GM21515 (cell line): Measurements from ENCODE around the gene SLC45A3.

Experiments
- ATAC-seq: cut with Tn5 transposase; IDR thresholded peaks from one replicate; pipeline ENCODE4 v1.9.1; 2021; ENCODE audit not compliant: unreplicated experiment

The SLC45A3 gene

DNA sequence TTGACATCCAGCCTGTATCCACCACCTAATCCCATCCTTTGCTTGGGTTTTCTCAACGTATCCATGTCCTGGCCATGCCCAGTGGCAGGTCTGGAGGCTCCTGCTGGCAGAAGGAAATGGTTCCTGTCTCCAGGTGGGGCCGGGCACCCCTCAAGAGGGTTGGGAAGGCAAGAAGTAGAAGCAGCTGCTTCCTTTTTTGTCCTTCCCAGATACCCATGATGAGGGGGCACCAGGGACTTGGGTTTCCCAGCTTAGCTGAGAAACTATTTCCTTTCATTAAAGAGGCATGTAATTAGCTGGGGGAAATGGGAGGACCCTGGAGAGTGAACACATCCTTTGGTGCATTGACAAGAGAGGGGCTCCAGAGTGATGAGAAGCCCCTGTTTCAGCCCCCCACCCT is 21.1 kb upstream of the SLC45A3 start:
- ATAC-seq, result no peak

DNA sequence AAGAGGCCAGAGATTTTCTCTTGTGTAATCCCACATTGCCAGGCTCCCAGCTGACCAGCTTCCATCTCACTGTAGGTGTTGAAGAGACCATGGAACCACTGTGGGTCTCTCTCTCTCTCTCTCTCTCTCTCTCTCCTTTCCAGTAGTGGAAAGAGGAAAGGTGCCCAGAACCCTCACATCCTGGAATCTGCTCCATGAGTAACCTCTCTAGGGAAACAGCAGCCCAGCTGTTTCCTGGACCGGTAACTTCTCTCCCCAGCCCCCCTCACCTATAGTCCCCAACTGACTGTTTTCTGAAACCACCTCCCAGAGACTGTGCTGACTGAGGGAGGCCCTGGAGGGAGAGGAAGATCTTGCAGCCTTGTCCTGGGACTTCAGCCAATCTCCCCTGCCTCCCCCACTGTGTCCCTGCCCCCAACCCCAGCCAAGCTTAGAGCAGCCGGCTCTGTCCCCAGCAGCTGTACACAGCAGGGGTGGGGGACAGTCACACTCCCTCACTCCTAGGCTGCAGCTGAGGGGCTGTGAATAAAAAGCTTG is 20.6 kb upstream of the SLC45A3 start:
- no peak for ATAC-seq

DNA sequence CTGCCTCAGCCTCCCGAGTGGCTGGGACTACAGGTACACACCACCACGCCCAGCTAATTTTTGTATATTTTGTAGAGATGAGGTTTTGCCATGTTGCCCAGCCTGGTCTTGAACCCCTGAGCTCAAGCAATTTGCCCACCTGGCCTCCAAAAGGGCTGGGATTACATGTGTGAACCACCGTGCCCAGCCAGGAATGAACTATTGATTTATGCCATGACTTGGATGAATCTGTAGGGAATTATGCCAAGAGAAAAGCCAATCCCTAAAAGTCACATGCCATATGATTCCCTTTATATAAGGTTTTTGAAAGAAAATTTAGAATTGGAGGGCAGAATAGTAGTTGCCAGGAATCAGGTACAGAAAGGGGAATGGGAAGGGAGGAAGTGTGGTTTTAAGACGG is 19.1 kb upstream of the SLC45A3 start:
- no peak for ATAC-seq

DNA sequence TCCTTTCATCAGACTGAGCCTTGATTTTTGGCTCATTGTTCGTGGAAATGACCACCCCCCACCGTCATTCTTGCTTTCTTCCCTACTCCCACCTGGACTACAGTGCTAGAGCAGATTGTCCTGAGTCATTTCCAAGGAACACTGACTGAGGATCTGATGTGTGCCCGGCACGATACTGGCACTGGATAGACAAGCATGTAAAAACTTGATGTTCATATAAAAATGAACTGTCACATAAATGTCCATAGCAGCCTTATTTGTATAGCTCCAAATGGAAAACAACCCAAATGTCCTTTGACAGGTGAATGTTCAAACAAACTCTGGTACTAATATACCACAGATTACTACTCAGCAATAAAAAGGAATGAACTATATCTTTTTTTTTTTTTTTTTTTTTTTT is 18.6 kb upstream of the SLC45A3 start:
- no peak for ATAC-seq

DNA sequence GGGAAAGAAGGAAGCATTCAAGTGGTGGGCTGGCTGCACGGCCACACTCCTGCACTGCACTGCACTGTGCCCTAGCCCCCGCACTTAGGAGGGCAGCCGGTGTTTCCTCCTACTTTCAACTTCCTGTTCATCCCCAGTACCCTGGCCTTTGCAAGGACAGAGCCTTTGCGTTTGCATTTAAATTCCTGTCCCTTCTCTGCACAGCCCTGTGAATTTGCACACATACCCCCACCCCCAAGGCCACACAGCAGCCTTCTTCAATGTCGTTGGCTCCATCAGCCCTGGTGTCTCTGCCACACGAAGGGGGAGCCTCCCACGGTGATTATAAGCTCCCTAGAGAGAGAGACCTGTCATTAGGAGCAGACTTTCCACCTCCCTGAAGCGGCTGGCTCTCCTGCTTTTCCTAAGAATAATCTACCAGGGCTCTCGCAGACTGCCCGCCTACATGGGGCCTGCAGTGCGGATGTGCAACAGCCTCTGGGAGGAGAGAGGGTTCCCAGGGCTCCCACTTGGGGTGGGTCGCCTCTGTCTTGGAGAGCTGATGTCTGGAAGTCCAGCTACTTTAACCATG is 13.2 kb upstream of the SLC45A3 start:
- no peak for ATAC-seq

DNA sequence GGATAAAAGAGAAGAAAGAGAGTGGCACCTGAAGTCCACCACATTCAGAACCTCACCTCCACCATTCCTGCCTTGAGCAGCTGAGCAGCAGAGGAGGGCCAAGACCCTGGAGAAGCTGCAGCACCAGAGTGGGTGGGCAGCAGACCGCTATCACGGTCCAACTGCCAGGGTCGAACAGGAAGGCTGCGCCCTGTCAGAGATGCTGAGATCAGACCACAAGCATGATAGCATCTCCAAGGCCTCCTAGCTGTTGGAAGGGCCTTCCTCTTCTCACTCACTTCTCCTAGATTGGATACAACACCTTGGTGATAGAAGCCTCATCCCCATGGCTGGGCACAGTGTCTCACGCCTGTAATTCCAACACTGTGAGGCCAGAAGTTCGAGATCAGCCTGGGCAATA is 12.1 kb upstream of the SLC45A3 start:
- ATAC-seq, result no peak

DNA sequence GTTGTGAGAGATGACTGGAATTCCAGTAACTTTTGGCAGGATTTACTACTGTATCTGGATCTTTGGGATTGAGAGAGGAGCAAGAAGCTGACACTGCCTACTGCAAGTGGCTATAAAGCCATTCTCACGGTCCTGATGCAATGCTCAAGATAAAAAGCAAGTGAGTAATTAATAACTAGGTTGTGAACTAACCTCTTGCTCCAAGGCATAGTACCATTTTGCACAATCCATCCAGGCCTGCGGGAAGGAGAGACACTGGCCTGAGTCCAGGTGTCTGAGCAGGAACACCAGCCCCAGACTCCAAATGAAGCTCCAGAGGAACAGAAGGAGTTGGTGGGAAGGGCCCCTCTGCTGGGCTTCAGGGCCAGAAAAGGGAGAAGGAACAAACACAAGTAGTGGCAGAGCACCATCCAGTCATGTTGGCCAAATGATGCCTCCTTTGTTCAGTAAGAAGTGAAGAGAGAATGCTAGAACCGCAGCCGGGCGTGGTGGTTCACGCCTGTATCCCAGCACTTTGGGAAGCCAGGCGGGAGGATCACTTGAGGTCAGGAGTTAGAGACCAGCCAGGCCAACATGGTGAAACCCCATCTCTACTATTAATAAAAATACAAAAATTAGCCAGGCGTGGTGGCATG is 9.9 kb upstream of the SLC45A3 start:
- no peak for ATAC-seq

DNA sequence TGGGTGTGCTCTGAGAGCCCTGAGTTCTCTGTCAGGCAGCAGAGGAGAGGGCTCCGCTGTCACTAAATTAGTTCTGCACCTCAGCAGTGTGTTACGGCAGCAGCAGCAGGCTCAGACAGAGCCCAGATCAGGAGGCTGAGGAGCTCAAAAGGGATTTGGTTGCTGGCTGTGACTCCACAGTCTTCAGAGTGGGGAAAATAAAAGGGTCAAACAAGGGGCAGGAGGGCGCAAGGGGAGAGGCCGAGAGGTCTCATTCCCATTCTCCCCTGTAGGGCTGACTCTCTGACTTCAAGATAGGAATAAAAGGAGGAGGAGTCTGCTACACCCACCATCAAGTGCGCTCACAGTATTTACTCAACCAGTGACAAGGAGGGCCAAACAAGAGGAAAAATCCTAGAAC is 9.2 kb upstream of the SLC45A3 start:
- no peak for ATAC-seq

DNA sequence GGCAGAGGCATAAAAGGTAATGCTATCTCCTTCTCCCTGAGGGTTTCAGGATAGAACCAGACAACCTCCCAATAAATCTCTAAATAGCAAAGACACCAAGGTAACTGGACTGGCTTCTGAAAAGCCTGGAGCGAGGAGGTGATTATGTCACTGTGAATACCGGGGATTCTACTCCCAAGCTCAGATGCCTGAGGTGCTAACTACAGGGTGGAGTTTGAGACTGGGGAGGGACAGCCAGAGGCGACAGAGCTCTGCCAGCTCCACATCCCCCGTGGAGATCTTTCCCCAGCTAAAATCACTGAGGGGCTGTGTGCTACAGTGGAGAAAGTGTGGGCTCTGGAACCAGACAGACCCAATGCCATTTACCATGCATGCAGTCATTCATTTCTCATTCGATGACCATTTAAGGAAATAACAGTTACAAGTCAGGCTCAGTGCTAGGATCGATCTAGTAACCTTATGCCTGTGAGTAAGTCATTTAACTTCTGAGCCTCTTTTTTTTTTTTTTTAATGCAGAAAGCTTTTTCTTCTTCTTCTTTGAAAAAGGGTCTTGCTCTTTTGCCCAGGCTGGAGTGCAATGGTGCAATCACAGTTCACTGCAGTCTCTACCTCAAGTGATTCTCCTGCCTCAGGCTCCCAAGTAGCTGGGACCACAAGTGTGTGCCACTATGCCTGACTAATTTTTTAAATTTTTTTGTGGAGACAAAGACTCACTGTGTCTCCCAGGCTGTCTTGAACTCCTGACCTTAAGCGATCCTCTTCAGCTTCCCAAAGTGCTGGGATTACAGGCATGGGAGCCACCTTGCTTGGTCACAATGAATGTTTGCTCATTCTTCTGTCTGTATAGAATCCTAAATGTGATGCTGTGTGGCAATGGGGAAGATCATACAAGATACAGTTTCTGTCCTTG is 8.1 kb upstream of the SLC45A3 start:
- ATAC-seq, result no peak

DNA sequence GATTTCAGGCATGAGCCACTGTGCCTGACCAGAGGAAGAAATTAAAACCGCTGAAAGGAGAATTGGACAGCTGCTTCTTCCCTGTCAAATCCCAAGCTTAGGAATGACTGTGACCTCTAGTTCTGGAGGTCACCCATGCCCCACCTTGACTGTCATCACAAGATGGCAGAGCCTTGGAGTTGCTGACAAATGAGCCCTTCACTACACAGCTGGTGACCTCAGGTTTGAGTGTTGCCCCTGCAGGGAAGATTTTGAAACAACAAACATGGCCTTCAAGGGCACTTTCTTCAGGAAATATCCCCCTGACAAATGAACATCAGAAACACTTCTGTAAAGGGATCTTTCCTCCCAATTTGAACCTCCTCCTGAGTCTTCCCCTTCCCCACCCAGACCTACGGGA is 6.9 kb upstream of the SLC45A3 start:
- no peak for ATAC-seq

DNA sequence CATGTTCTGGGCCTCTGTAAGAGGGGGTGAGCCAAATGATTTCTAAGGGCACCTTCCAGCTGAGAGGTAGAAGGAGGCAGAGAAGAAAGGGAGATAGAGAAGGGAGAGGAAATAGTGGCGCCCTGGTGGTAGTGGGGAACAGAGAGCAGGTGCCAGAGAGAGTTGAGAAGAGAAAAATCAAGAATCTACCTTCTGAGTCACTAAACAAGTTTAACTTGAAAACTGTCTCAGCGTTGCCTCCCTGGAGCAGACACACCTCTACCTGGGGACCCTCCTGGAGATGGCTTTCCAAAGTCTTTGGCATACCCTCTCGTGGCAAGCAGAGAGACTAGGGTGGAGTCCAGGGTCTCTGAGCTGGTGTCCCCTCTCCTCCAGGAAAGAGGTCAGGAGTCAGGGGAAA is 1.1 kb upstream of the SLC45A3 start:
- ATAC-seq, result no peak

DNA sequence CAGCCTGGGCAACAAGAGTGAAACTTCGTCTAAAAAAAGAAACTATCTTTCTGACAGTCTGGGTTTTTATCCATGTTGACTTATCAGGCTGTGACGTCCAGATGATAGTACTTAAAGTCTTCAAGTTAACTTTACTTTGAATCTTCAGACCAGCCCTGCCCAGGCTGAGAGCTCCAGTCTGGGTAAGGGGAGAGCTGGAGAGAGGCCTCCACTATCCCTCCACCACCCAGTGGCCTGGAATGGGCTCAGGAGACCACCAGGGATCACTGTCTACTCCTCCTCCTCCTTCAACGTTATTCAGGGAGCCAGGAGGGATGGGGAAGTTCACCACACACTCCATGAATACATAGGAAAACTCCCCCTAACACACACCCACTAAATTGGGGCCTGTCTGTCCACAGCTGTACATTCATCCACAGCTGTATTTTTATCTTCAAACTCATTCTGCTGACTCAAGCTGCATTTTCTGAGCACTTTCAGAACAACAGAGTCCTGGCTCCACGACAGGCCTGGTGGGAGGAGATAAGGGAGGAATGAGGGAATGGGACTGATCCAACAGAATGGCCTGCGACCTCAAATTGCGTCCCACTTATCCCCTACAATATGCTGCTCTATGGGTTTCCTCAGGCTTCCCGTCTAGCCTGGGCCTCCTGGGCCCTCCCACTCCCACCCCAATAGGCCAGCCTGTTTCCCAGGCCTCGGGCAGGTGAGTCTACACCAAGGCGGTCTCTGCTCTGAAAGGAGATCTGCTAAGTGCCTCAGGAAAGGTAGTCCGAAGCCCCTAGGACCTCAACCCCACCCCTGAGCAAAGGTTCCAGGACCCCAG is 1.8 kb downstream of the SLC45A3 start:
- no peak for ATAC-seq

DNA sequence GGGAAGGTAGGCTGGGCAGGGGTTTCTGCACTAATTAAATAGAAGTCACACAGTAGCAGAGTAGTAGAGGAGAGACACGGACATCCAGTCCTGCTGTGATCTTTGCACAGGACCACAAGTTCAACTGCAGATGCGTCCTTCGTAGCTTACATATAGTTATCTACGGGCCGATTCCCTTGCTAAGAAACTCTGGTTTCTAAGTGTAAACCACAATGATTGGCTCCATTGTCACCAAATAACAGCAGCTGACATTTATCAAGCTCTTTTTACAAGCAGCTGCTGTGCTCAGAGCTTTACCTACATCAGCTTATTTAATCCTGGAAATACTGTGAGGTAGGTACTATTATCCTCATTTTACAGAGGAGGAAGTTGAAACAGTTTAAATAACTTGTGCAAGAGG is 3.1 kb downstream of the SLC45A3 start:
- ATAC-seq, result no peak

DNA sequence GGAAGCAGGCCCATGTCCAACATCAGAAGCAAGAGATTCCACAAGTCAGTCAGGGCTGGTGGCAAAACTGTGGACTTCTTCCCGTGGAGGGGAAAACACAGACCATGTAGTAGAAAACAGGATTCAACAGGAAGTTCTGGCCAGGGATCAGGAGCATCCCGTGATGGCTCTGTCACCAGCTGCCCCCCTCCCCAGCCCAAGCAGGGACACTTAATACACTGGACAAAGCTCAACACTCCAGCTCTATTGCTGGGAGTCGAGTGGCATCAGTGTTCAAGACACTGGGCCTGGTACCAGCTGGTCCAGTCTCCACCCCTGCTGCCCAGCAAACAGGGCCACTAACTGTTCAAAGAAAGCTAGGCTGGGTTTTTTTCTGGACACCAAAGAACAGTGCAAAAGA is 3.7 kb downstream of the SLC45A3 start:
- no peak for ATAC-seq

DNA sequence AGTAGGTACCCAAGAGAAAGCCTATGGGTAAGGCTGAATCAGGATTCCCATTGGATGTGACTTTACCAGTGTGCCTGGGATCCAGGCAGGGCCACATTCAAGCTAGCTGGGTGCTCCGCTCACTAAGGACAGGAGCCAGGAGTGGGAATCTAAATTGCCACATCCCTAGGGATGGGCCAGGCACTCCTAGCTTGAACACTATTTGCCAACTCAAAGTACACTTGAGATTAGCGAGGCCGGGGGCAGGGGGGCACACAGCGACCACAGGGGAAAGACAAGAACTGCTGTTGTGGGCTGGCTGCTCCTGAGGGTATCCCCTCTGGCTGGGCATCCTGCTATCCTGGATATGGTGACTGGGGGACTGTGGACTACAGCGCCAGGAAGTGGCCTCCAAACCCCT is 4.3 kb downstream of the SLC45A3 start:
- no peak for ATAC-seq

DNA sequence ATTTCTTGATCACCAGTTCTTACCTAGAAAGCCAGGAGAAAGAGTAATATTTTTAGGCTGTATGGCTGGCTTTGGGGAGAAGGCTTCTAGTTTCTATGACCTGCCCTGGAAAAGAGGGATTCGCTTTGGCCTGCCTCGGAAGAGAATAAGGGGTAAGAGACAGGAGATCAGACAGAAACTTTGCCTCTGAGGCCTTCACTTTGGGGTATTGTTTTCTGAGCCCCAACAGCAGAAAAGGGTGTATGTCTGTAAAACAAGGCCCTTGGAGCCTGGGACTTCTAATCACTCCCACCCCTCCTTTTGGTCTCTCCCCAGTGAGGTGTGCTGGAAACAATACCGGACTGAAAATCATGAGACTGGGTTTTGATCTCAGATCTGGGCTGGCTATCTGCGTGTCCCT is 5.1 kb downstream of the SLC45A3 start:
- no peak for ATAC-seq

DNA sequence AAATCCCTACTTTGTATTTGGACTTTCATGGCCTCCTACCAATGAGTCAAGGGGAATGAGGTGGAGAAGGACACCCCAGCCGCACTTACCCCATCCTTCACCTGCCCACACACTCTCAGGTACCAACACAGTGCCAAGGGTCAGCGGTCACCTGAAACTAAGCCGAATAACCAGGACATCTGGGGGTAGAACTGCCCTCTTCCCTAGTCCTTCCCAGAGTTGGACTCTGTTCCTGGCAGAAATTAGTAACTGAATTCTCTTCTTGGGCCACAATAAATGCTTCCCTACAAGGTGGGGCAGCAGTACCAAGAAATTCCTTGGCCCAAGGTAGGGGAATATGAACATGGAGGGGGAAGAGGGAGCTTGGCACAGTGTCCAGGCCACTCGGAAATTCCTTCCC is 7.3 kb downstream of the SLC45A3 start:
- ATAC-seq, result no peak

DNA sequence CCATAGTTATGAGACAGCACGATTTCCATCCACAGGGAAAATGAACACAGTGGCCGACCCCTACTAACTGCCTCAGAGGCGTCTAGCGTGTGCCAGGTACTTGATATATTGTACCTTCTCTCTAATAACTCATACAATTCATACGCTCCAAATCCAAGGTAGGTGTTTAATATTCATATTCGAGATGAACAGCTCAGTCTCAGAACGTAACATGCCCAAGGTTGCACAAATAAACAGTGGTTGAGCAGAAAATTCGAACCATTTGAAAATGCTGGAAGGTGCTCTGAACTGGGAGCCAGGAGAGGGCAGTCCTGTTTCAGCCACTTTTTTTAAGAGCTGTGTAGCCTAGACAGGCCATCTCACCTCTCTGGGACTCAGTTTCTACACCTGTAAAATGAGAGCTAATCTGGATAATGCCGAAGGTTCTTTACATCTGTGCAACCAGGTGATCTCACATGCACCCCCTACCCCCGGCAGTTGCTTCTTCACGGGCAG is 7.9 kb downstream of the SLC45A3 start:
- no peak for ATAC-seq

DNA sequence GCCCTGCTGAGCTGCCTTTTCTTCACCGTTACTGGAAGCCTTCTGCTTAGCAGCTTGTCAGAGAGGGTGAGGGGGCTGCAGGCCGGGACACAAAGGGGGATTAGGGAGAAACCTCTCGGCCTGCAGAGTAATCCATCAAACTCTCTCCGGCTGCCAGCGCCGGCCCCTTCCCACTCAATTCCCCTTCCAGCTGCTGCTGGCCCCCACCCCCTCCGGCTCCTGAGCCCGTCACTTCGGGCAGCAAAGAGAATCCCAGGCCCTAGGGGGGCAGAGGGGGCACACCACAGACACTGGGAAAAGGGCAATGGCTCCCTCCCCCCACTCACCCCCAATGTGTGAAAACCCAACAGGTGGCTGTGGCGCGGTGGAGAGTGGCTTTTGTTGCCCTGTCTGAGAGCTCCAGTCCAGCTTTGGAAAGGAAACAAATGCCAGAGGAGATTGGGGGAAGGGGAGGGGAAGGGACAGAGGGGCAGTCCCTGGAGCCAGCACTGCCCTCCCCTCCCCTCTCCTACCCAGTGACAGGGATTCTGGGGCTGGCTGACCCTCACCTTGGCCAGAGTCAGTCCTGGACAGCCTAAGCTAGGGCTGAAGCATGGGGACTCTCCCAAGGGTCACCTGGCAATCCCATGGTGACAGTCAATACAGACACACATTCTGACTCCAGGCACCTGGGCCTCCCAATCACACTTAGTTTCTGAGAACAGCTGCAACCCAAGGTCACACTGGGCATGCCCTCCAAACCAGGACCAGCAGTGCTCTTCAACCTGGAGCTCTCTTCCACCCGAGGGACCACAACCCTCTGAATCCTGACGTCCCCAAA is 9.5 kb downstream of the SLC45A3 start:
- no peak for ATAC-seq

DNA sequence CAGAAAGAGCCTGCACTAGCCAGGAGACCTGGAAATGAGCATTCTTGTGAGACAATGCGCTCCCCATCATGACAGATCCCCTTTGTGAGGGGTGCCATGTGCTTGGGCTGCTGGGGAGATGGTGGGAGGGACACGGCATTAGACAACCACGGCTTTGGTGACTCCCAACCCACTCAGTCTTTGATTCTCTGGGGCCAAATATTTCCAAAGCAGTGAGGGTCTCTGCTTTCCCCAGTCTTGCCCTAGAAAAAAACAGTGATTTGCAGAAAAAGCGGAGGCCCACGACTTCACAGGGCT is 10.2 kb downstream of the SLC45A3 start:
- no peak for ATAC-seq
